Measurements from ENCODE around the gene FAM237B. TPM values are rescaled to one million over a fixed set of nuclear protein-coding genes. Genes with fewer than 3 reads are reported as not detected.

FAM237B gene
- total and polyA plus RNA-seq, 2 of the 4 experiments (the other 2 are of a cell fraction): not detected

DNA sequence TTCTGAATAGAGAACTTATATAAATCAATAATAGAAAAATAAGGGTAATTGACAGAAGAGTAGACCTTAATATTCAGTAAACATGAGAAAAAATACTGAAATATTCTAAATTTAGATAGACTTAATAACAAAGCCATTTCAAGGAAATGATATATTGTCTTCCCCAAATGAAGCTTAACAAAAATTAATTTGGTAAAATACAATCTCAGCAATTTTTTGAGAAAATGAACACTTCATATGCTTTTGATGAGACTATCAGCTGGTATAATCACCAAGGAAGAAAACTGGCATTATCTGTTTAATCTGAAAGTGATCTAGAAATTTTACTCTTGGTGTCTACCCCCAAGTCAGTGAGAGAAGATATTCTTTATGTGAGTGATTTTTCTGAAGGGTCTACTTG, 1.7 kb upstream of the FAM237B start:
- H2AFZ ChIP-seq (replicated peaks; ENCODE audit: low read length, poor library complexity): no peak overlapping the region
- H3K4me1 ChIP-seq (ENCODE audit: control insufficient read depth, insufficient read depth, low read length): no peaks in the 10 kb centered on the region
- ATAC-seq (ENCODE audit: low read depth) (no peak), DNase-seq (no peak)
- CTCF ChIA-PET: no interaction called here
- intact Hi-C loops (cut with micrococcal nuclease): no loop called here
- TF ChIP-seq USF2 (IDR thresholded peaks at IDR 0.05; ENCODE audit: low read depth, low read length) (no peak), ELK1 (IDR thresholded peaks at IDR 0.05; ENCODE audit: borderline replicate concordance, low read depth, low read length) (no peak), BHLHE40 (IDR thresholded peaks at IDR 0.05; ENCODE audit: low read depth, low read length) (no peak), FOS (IDR thresholded peaks at IDR 0.05; ENCODE audit: low read depth, low read length) (no peak), POLR2A (IDR thresholded peaks at IDR 0.05; ENCODE audit: low read depth, low read length) (no peak), MAFK (IDR thresholded peaks at IDR 0.05; ENCODE audit: low read depth, low read length) (no peak)
- H3K18ac ChIP-seq (ENCODE audit: low read depth, low read length): no peak overlapping the region
- H2AK9ac ChIP-seq (replicated peaks; ENCODE audit: low read depth, low read length, poor library complexity): no peak overlapping the region
- H4K8ac ChIP-seq (ENCODE audit: low read depth in 2 of 2, low read length in 2 of 2): no peak overlapping the region
- in situ Hi-C loops (cut with MboI; ENCODE audit: low sequenced_read_pairs): loop anchor here (25.0 kb wide), 1 partner anchor 1536 kb away; the partner anchor contains the start of gene TEX47
- H3K14ac ChIP-seq (replicated peaks; ENCODE audit: low read depth, low read length): no peak overlapping the region
- H3K23ac ChIP-seq (ENCODE audit: low read depth, low read length): no peak overlapping the region
- H2BK15ac ChIP-seq (ENCODE audit: low read depth, low read length): no peak overlapping the region
- H3K9ac ChIP-seq (ENCODE audit: low read depth, low read length): no peak overlapping the region
- BruUV-seq (replicated peaks): no TSS peak
- H3K4me3 ChIP-seq (ENCODE audit: insufficient read depth, low read depth, low read length): no peak overlapping the region
- H4K91ac ChIP-seq (ENCODE audit: insufficient read depth, low read depth, low read length): no peak overlapping the region
- no peak overlapping the region for H3K4ac ChIP-seq (ENCODE audit: low read depth, low read length)
- no peak overlapping the region for H2BK20ac ChIP-seq (ENCODE audit: low read depth, low read length)
- no peaks in the 10 kb centered on the region for H3K36me3 ChIP-seq (ENCODE audit: control insufficient read depth, insufficient read depth, low read length)
- H2BK120ac ChIP-seq (ENCODE audit: low read depth, low read length): no peak overlapping the region
- POLR2A ChIA-PET (ENCODE audit: unreplicated experiment): no interaction called here
- H3K4me2 ChIP-seq (ENCODE audit: low read depth, low read length): no peak overlapping the region
- no peaks in the 10 kb centered on the region for H4K20me1 ChIP-seq (ENCODE audit: insufficient read depth, low read length)
- H3K9me1 ChIP-seq (ENCODE audit: insufficient read depth, low read length): no peaks in the 10 kb centered on the region
- H3K9me3 ChIP-seq (ENCODE audit: control insufficient read depth, insufficient read depth, low read length): no peaks in the 10 kb centered on the region
- no peak overlapping the region for H2BK5ac ChIP-seq (ENCODE audit: low read depth, low read length, poor library complexity, severe bottlenecking)
- no peak overlapping the region for H3K56ac ChIP-seq (ENCODE audit: extremely low read depth, insufficient read depth, low read length)
- H3K27me3 ChIP-seq (ENCODE audit: control insufficient read depth, insufficient read depth, low read length): peaks cover 28% of the 10 kb centered on the region
- no peak overlapping the region for H4K5ac ChIP-seq (ENCODE audit: low read depth, low read length)
- dilution Hi-C loops (cut with HindIII; ENCODE audit: low sequenced_read_pairs, unreplicated experiment): no loop called here
- H3K27ac ChIP-seq (ENCODE audit: insufficient read depth, low read length): no peak overlapping the region
- no peaks in the 10 kb centered on the region for H3K79me1 ChIP-seq (ENCODE audit: low read depth in 1 of 2, low read length in 2 of 2)
- H2AK5ac ChIP-seq (ENCODE audit: low read depth, low read length): no peak overlapping the region
